Activated CD4-positive, CD25-positive, alpha-beta regulatory T cell treated with anti-CD3 and anti-CD28 coated beads, Interleukin-2, amount 50 U/mL, for 16 hours (primary cell): ENCODE measurements around the gene SRGAP1.
A peak's percentile ranks its signal among the peaks of the same experiment; 100 is the strongest.
"Not testable (repeated sequence)": the region's sequence is repeated elsewhere in the genome, so short reads cannot be mapped to it uniquely, and the experiment has no call there.

ENCODE experiments used
- DNase-seq: peaks from one replicate; pipeline ENCODE4 v3.0.0-alpha.2; 2020; ENCODE audit warnings: low read depth, low spot score

The SRGAP1 gene

DNA sequence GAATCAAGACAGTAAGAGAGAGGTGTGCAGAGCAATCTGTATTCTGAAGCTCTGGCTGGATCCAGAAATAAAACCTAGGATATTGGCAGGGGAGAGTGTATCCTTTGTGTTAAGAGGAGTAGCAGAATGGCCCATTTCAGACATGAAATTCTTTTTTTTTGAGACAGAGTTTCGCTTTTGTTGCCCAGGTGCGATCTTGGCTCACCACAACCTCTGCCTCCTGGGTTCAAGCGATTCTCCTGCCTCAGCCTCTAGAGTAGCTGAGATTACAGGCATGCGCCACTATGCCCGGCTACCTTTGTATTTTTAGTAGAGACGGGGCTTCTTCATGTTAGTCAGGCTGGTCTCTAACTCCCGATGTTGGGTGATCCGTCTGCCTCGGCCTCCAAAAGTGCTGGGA is 6.1 kb upstream of the SRGAP1 start:
- no peak for DNase-seq

DNA sequence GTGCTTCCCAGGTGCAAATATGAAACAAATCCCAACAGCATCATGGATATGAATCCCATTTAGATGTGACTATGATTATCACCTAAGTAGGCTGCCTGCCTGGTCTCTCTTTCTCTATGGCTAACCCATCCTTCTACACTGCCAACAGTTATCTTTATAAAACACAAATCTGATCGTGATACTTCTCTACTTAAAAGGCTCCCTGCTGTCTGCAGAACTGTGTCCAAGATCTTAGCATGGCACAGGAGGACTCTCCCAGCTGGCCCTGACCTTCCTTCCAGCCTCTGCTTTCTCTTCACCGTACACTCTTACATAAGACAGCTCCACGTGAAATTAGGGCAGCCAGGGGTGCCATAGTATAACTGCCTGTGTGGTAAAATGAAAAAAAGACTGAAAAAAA is 3.5 kb upstream of the SRGAP1 start:
- no peak for DNase-seq

DNA sequence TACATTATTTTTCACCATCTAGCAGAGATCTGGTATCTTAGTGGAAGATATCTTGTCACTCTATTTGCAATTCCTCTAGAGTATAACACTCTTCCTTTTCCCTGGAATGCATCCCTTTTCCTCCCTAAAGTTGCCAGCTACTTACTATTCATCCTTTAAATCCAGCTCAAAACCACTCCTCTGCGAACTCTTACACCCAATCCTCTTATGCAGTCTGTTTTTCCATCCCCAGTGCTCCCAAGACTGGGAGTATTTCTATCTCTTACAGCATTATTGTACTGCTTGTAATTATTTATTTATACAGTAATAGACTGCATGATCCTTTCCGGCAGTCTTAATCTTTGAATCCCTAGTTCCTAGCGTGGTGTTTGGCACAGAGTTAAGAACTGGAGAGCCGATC is 2.9 kb upstream of the SRGAP1 start:
- DNase-seq: no peak

DNA sequence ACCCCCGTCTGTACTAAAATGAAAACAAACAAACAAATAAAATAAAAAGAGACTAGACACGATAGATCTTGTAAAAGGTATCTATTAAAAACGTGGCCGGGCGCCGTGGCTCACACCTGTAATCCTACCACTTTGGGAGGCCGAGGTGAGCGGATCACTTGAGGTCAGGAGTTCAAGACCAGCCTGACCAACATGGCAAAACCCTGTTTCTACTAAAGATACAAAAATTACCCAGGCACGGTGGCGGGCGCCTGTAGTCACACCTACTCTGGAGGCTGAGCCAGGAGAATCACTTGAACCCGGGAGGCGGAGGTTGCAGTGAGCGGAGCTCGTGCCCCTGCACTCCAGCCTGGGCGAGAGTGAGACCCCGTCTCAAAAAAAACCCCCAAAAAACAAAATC is 1.8 kb upstream of the SRGAP1 start:
- DNase-seq: not testable (repeated sequence)

DNA sequence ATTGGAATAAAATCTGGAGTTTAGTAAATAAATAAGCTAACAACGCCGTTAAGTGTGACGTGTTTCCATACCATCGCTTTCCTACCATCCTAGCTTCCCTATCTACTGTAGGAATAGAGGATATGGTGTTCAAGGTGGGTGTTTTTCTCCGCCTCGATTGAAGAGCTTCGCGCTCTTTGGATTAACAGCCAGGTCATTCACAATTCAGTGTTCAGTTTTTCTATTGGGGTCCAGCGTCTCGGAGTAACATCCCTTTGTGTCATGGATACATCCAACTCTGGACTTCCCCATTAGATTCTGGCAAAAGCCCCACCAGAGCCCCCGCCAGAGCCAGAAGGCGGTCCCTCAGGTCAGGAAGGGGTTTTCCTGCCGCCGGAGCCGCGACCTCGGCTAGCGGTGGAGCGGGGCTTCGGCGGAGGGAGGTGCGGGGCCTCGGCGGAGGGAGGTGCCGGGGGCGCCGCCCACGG is 1.2 kb upstream of the SRGAP1 start:
- DNase-seq: no peak

DNA sequence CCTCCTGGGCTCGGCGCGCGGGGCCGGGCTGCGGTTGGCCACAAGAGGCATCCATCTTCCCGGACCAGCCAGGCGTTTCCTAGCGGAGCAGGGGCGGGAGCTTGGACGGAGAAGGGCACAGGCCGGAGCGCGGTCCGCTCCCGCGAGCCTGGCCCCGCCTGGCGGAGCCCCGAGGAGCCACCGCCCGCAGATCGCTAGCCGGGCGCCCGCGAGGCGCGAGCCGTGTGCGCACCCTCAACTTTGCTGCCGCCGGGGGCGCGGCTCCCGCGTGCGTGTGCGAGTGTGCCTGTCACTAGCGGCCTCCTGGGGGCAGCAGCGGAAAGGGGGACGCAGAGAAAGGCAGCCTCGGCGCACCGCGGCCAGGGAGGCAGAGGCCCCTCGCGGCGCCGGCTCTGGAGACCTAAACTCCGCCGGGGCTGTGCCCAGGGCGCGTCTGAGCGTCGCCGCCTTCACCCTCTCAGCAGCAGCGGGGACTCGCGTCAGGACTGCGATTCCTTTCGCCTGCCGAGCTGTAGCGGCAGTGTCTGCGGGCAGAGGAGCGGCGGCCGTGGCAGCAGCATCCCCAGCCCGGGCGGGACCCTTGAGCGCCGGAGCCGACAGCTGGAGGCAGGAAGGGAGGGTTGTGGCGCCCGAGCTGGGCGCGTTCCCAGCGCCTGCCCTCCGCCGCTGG is 644 bp upstream of the SRGAP1 start:
- peak; percentile 43 for DNase-seq

DNA sequence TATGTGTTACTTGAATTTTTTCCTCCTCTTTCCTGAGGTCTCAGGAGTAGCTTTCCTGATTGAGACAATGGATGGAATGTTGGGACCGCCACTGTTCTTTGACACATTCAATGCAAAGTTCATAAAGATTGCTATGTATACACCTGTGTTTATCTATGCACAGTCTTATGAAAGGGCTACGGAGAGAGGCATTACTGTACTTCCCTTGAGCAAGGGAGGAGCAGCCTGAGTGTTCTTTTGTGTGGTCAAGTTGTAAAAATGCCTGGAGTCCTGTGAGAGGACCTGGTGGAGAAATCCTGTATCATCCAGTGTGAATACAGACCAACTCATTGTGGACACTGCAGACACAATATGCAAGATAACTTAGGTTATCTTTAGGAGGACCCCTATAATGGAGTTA is 1.2 kb downstream of the SRGAP1 start:
- DNase-seq: no peak

DNA sequence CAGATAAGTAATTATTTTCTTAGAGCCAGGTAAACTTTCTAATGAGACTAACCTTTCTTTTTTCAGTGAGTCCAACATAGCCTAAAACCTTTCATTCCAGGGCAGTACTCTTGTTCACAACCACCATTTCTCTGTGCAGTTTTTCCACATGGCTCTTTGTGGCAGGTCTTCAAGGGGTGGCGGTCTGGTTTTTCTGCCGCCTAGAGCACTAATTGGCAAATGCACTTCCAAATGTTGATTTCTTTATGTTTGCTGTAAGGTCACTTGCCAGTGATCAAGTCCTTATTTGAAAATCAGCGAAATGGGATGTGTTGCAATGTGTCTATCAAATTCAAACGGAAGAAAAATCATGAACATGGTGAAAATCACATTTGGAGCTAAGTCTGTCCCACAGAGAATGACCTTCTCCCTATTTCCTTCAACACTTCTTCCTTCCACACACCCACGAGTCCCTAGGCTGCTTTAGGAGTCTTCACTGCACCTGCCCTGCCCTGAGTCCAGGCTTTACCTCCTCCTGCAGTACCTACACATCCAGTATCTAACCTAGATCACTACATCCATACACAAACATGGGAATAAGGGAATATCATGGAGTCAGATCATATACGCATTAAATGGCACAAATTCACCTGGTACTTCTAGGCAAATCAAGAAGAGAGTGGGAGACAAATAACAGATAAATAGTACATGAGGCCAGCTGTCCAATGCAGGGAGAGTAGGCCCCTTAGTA is 1.9 kb downstream of the SRGAP1 start:
- DNase-seq: no peak

DNA sequence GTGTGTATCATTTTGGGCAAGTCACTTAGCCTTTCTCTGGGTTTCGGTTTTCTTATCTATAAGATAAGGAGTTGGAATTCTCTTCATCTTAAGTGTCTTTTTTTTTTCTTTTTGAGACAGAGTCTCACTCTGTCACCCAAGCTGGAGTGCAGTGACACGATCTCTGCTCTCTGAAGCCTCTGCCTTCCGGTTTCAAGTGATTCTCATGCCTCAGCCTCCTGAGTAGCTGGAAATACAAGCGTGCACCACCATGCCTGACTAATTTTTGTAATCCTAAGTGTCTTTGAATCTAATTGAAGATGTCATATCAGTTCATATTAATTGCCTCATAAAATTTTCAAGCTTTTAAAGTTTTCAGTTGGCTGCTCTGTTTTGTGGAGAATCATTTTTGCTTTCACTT is 4.0 kb downstream of the SRGAP1 start:
- no peak for DNase-seq

DNA sequence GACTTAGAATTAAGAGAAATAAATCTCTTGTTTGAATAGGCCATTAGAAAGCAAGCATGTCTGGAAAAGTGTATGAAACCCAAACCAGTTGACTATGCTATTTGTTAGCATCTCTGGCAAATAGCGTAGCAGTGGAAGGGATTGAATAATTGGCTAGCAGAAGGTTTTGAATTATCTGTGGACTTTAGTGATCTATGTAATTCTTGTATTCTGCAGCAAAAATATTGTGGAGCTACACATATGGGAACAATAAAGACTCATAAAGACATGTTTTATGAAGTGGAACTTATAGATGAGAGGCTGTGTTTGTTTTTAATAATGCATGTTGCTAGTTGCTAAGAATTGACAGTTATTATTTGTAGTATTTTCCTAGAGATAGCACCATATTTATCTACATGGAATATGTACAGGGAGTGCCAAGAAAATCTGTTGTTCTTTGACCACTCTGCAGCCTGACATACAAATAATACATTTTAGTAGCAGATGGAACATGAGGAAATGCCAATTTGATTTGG is 4.7 kb downstream of the SRGAP1 start:
- no peak for DNase-seq

DNA sequence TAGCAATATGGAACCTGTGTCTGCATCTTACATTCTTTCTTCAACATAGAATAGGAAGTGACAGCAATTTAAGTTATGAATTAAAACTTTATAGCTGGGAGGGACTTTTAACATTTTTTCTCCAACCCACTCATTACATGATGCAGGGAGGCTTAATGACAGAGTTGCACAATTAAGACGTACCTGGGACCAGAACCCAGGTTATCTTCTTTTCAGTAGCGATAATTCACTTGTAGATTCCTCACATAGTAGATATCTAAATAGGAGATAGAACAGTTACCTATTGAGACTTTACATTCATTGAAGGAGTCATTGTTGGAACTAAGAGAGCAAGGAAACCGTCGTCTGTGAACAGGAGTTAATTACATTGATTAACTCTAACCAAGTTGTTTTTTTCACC is 5.1 kb downstream of the SRGAP1 start:
- no peak for DNase-seq

DNA sequence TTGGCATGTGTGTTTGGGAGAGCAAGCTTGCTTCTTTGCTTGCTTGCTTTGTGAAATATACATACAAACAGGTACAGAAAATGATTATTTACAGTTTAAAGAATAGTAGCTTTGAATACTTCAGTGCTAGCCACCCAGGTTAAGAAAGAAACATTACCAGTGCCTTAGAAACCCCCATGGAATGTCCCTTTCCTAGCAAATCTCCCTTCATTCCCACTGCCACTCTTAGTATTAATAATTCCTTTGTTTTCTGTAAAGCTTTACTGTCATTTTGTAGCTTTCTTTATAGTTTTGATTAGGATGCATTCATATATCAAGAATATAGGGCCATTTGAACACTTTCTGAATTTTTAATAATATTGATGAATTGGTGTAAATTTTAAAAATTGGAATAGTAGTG is 9.5 kb downstream of the SRGAP1 start:
- no peak for DNase-seq

DNA sequence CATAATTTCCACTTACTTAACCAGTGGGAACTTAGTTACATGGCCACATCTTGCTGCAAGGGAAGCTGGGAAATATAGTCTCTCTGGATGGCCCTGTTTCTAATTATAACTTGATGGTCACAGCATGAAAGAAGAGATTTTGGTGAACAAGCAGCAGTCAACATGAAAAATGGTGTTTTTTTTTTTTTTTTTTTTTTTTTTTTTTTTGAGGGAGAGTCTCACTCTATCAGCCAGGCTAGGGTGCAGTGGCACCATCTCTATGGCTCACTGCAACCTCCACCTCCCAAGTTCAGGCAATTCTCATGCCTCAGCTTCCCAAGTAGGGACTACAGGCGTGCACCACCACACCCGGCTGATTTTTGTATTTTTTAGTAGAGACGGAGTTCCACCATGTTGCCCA is 10.8 kb downstream of the SRGAP1 start:
- DNase-seq: no peak

DNA sequence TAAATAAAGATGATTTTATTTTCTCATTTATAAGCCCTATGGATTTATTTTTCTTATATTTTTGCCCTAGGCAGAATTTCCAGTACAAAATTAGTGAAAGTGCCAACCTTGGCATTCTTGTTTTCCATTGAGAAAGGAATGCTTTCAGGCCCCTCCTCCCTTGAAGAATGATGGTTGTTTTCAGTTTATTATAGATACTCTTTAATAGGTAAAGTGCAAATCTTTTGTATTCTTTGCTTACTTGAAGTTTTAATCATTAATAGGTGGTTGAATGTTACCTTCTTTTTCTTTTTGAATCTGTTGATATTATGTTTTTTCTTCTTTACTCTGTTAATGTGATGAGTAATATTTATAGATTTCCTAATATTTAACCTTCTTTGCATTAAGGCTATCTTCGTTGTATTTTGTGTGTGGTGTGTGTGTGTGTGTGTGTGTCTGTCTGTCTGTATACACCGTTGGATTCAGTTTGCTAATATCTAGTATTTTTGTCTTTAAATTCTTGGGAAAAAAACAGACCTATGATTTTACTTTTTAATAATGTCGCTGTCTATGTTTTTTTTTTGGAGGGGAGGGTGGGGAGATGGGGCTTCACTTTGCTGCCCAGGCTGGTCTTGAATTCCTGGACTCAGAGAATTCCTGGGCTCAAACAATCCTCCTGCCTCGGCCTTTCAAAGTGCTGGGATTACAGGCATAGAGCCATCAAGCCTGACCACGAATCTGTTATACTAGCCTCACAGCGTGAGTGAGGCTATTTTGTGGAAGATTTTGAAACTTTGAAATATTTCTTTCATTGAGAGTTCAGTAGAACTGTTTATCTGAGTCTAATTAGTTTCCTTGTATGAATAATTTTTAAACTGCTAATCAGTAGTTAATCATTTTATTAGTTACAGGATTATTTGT is 13.5 kb downstream of the SRGAP1 start:
- no peak for DNase-seq

DNA sequence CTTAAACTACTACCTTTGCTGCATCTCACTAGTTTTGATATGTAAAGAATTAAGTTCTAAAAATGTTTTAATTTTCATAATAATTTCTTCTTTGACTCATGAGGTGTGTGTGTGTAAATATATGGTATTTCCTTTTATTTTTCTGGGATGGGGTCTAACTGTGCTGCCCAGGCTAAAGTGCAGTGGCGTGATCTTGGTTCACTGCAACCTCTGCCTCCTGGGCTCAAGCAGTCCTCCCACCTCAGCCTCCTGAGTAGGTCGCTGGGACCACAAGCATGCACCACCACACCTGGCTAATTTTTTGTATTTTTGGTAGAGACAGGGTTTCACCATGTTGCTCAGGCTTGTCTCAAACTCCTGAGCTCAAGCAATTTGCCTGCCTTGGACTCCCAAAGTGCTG is 15.4 kb downstream of the SRGAP1 start:
- not testable (repeated sequence) for DNase-seq

DNA sequence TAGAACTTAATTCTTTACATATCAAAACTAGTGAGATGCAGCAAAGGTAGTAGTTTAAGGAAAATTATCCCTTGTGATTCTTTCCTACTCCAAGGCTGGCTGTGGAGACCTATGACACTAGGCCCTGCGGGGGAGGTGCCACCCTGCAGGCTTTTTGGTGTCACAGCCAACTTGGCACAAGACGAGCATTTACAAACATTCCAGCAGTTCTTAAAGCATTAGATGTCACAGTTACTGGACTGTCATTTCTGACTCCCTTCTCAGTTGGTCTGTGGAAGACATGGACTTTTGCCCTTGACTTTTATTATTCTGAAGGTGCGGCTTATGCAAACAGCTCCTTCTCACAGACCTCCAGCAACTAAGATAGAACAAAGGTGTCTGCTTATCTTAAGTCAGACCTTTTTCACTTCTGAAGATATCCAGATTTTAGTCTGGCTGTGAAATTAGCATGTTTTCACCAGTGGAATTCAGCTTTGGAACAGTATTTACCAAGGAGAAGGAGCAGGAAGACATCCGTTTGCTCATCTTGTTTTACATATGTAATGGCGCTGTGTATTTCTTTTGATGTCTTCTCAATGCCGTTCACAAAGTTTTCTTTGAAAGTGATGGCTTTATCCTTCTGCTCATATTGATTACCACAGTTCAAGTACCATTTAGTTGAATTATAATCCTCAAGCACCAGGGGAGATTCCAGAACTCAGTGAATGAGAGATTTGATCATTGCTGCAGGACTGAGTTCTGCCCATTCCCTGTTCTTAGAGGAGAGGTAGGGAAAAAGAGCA is 17.9 kb downstream of the SRGAP1 start:
- DNase-seq: no peak

DNA sequence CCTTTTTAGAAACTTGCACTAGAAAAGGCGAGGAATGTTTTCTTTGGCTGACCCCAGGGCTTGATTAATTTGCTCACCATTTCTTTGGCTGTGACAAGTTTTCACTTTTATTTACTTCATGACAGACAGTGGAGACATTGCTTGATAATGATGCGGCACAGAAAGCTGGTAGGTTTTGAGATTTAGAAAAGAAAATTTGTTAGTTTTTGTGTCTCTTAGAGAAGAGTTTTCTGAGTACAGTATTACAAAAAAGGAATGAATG is 18.4 kb downstream of the SRGAP1 start:
- DNase-seq: no peak

DNA sequence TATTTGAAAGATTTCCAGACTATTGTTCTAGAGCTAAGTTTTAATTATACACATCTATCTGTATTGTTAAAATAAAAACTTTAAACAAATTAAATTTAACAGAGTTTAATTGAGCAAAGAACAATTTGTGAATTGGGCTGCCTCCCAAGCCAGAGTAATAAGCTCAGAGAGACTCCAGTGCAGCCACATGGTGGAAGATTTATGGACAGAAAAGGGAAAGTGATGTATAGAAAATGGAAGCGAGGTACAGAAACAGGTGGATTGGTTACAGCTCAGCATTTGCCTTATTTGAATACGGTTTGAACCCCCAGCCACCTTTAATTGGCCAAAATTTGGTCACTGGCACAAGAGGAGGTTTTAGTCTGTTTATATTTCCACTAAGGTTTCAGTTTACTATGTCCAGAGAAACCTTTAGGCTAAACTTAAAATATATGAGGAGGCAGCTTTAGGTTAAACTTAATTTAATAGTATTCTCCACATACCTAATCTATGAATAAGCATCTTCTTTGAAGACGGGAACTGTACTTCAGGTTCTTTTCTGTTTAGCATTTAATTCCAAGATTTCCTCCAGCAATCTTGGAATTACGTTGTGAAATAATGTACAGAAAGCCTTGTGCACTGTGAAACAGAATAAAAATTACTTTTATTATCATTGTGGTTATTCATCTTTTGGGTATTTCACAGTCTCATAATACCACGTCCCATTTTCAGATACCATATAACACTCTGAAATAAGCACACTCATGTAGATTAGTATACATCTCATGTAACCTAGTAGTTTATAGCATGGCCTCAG is 19.4 kb downstream of the SRGAP1 start:
- DNase-seq: no peak

DNA sequence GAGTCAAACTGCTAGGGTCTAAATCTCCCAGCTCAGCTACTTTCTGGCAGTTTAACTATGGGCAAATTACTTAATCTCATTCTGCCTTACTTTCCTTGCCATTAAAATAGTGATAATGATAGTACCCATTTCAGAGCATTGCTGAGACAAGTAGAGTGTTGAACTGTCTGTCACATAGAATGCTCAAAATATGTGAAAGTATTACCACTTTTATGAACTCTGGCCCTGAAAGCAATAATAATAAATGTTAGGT is 19.9 kb downstream of the SRGAP1 start:
- DNase-seq: no peak

DNA sequence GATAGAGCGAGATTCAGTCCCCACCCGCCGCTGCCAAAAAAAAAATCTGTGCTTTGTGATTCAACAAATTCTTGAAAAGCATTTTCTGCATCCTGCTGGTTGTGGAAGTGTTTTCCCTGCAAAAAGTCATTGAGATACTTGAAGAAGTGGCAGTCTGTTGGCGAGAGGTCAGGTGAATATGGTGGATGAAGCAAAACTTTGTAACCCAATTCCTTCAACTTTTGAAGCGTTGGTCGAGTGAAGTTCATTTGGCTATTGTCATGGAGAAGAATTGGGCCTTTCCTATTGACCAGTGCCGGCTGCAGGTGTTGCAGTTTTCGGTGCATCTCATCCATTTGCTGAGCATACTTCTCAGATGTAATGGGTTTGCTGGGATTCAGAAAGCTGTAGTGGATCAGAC is 20.9 kb downstream of the SRGAP1 start:
- no peak for DNase-seq

DNA sequence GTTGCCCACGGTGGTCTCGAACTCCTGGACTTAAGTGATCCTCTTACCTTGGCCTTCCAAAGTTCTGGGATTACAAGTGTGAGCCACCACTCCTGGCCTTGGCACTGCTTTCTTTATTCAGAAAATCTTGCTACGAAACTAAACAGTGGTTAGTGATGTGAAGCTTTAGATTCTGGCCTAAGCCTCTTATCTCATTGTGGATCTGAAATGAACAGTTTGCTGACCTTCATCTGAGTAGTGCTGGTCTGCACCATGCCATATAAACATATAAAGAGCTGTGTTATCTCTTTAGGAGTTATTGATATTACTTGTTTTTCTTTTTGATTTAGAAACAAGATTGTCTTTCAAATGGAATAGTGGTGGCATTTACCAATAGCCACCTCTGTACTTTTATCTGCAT is 22.6 kb downstream of the SRGAP1 start:
- DNase-seq: no peak
